Panc1 (cell line): ENCODE measurements around the gene OTULIN. TPM values are rescaled to one million over a fixed set of nuclear protein-coding genes. Genes with fewer than 3 reads are reported as not detected.

Experiments
- ATAC-seq: fragments of 200-7000 bp; cut with Tn5 transposase; 2 replicates; pipeline ENCODE4 v1.9.1; 2020; ENCODE audit warnings: mild to moderate bottlenecking, moderate library complexity
- BruUV-seq: library from RNA; stranded (reverse); fragments of 400-500 nt; replicated peaks from 2 replicates; lab custom pipeline; 2021; lab: Mats Ljungman, UMichigan
- CTCF ChIA-PET: fragments of 300-600 bp; sonication (Branson Sonifier 250); formaldehyde crosslinking; loops from one replicate; lab custom pipeline; 2022; ENCODE audit warnings: antibody characterized with exemption; lab: Charles Lee
- POLR2A ChIA-PET: fragments of 300-600 bp; sonication (Branson Sonifier 250); formaldehyde crosslinking; loops from one replicate; lab custom pipeline; 2022; ENCODE audit warnings: antibody characterized with exemption; lab: Charles Lee
- DNase-seq: peaks from one replicate; pipeline ENCODE4 v3.0.0-alpha.2; 2010; ENCODE audit warnings: low read depth, low spot score
- H3K27ac ChIP-seq: 2 replicates; pipeline ENCODE4 v1.5.1; 2011; ENCODE audit warnings: mild to moderate bottlenecking, low read length, inconsistent platforms
- H3K27me3 ChIP-seq: fragments of 200-500 bp; sonication (Bioruptor generic); 2 replicates; pipeline ENCODE4 v1.6.0; 2014; ENCODE audit warnings: low read length, inconsistent platforms; ENCODE audit not compliant: control insufficient read depth, insufficient read depth
- H3K36me3 ChIP-seq: fragments of 200-500 bp; sonication (Bioruptor generic); 2 replicates; pipeline ENCODE4 v1.5.1; 2014; ENCODE audit warnings: inconsistent platforms, mild to moderate bottlenecking, low read length, moderate library complexity; ENCODE audit not compliant: control insufficient read depth, insufficient read depth
- H3K4me1 ChIP-seq: 2 replicates; pipeline ENCODE4 v1.5.1; 2011; ENCODE audit warnings: inconsistent platforms, mild to moderate bottlenecking, low read length, moderate library complexity; ENCODE audit not compliant: control insufficient read depth, insufficient read depth
- H3K4me3 ChIP-seq, 2 experiments: 2 replicates each; pipeline ENCODE4 v1.5.1; 2011 to 2012; ENCODE audit warnings: low read depth in 2 of 2, low read length in 2 of 2, mild to moderate bottlenecking in 2 of 2, inconsistent platforms in 1 of 2, moderate library complexity in 1 of 2
- H3K9me3 ChIP-seq: fragments of 200-500 bp; sonication (Bioruptor generic); 2 replicates; pipeline ENCODE4 v1.5.1; 2014; ENCODE audit warnings: low read depth, mild to moderate bottlenecking, inconsistent platforms, low read length, moderate library complexity; ENCODE audit not compliant: control insufficient read depth, insufficient read depth
- CTCF ChIP-seq: fragments of 450-650 bp; IDR thresholded peaks from 2 replicates; pipeline ENCODE4 v1.5.1; 2017; ENCODE audit warnings: mild to moderate bottlenecking
- POLR2AphosphoS5 ChIP-seq: IDR thresholded peaks from 2 replicates; pipeline ENCODE4 v1.6.1; 2012; ENCODE audit warnings: mild to moderate bottlenecking, low read depth, low read length, moderate library complexity
- REST ChIP-seq, 2 experiments: IDR thresholded peaks; 2 replicates each; pipeline ENCODE4 v1.6.1; 2011 to 2012; ENCODE audit warnings: low read depth in 2 of 2, control low read depth in 1 of 2, low read length in 1 of 2, mild to moderate bottlenecking in 1 of 2, moderate library complexity in 1 of 2; ENCODE audit not compliant: insufficient read depth in 1 of 2
- SIN3A ChIP-seq: IDR thresholded peaks from 2 replicates; pipeline ENCODE4 v1.6.1; 2012; ENCODE audit warnings: low read depth, mild to moderate bottlenecking, low read length, moderate library complexity, borderline replicate concordance; ENCODE audit not compliant: insufficient read depth
- TCF7L2 ChIP-seq: IDR thresholded peaks from 2 replicates; pipeline ENCODE4 v1.6.1; 2011; ENCODE audit warnings: mild to moderate bottlenecking, low read depth, low read length, inconsistent platforms
- in situ Hi-C: cut with HindIII; loops from 2 replicates; pipeline ENCODE4 v1.10.0; 2016; ENCODE audit warnings: low sequenced_read_pairs, low pct_unique_long_range_greater_than_20kb
- intact Hi-C: fragments of 100-400 bp; cut with micrococcal nuclease; formaldehyde crosslinking; loops from one replicate; pipeline ENCODE4 v1.10.0; 2022; ENCODE audit not compliant: unreplicated experiment
- total RNA-seq: library from RNA; stranded (reverse); gene quantifications from one replicate; pipeline ENCODE4 v1.2.1, GENCODE V29; 2021; ENCODE audit not compliant: unreplicated experiment

Gene OTULIN
- total RNA-seq, 1 experiment from 2014 or later = 40.1 TPM

DNA sequence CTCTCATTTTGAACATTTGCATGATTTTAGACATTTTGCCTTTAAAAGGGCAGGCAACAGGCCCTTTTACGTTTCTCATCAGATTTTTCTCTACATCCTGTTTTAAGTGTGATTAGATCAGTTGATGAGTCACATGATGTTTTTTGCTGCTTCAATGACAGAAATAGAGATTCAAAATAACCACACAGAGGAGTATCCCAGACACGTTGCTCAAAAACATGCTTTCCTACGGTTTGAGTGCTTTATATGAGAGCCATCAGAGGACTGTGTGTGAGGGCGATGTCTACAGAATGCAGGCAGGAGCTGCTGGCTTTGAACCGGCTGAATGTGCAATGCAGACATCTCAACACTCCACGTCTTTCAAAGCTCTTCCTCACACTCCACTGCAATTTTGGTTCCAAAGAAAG is 42.1 kb downstream of the OTULIN start:
- TF ChIP-seq CTCF = no peak
- TF ChIP-seq REST (IDR thresholded peaks at IDR 0.05; ENCODE audit: insufficient read depth in 1 of 2, low read depth in 2 of 2, low read length in 1 of 2) = no peak
- no peak for TF ChIP-seq TCF7L2
- TF ChIP-seq SIN3A = no peak
- TF ChIP-seq POLR2AphosphoS5 = no peak
- ChIA-PET POLR2A (interaction anchor here (0.6 kb wide), 1 partner anchor 83 kb away, joined by 4 read pairs; no protein-coding TSS in a partner anchor), CTCF (no interaction called here)
- BruUV-seq = no TSS peak
- Histone ChIP-seq H3K27me3 (no peaks in the 10 kb centered on the region), H3K27ac (no peak overlapping the region), H3K9me3 (no peaks in the 10 kb centered on the region), H3K36me3 (peaks cover 4% of the 10 kb centered on the region), H3K4me1 (no peaks in the 10 kb centered on the region), H3K4me3 (no peak overlapping the region)
- intact Hi-C loops (no loop called here), in situ Hi-C loops (no loop called here)
- DNase-seq (no peak), ATAC-seq (no peak)

DNA sequence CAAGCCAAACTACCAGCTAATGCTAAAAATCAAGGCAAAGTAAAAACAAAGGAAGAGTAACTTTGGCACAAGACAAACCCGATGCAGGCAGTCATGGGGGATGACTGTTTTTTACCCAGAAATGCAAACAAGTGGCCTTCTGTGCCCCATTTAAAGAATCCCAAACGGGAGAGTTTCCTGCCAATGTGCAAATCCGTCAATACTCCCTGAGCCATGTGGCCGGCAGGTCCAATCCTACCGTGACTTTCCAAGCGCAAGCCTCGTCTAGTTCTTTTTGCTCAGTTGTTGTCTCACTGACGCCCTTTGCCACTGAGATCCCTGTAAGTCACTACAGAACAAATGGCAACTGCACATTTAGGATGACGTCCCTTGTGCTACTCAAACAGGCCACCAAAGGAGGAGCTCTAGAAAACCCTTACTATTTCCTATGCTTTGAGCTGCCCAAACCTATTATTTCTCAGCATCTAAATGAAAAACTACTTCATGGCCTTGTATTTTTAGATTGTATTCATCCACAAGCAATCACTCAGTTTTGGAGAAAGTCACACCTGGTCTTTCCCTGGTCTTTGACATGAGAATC is 43.4 kb downstream of the OTULIN start:
- Histone ChIP-seq H3K27ac (no peak overlapping the region), H3K27me3 (no peaks in the 10 kb centered on the region), H3K4me3 (no peak overlapping the region), H3K9me3 (no peaks in the 10 kb centered on the region), H3K36me3 (peaks cover 4% of the 10 kb centered on the region), H3K4me1 (no peaks in the 10 kb centered on the region)
- no peak for TF ChIP-seq REST (IDR thresholded peaks at IDR 0.05; ENCODE audit: insufficient read depth in 1 of 2, low read depth in 2 of 2, low read length in 1 of 2)
- no peak for TF ChIP-seq CTCF
- TF ChIP-seq POLR2AphosphoS5 = no peak
- no peak for TF ChIP-seq SIN3A
- no peak for TF ChIP-seq TCF7L2
- no TSS peak for BruUV-seq
- intact Hi-C loops = no loop called here
- ATAC-seq (no peak), DNase-seq (no peak)
- ChIA-PET CTCF (no interaction called here), POLR2A (interaction anchor here (0.6 kb wide), 1 partner anchor 194 kb away, joined by 9 read pairs; no protein-coding TSS in a partner anchor)
- in situ Hi-C loops = no loop called here
